Activated CD8-positive, alpha-beta memory T cell treated with anti-CD3 and anti-CD28 coated beads for 48 hours (primary cell): ENCODE results near the gene SPTBN1.
"Not testable (repeated sequence)": the region's sequence is repeated elsewhere in the genome, so short reads cannot be mapped to it uniquely, and the experiment has no call there.

Source experiments
- DNase-seq, 3 experiments: peaks; one replicate each; pipeline ENCODE4 v3.0.0-alpha.2; 2020; ENCODE audit warnings: low read depth in 2 of 3, low spot score in 2 of 3

Gene SPTBN1

GRCh38 chr2:54524226-54524991, 68.3 kb downstream of the SPTBN1 start:
- DNase-seq: no peak

- no peak for DNase-seq
These were observed 69.2 kb downstream of the SPTBN1 start for GRCh38 chr2:54525321-54525720.

- no peak for DNase-seq
These were observed 70.2 kb downstream of the SPTBN1 start for GRCh38 chr2:54526226-54526879.

- DNase-seq: no peak
These were observed 72.3 kb downstream of the SPTBN1 start for GRCh38 chr2:54528311-54528955.

- not testable (repeated sequence) for DNase-seq
These were observed 73.4 kb downstream of the SPTBN1 start for GRCh38 chr2:54529518-54529917.

- DNase-seq: no peak
These were observed 73.8 kb downstream of the SPTBN1 start for GRCh38 chr2:54529935-54530334.

- no peak for DNase-seq
These were observed 75.4 kb downstream of the SPTBN1 start for GRCh38 chr2:54531558-54531957.

- no peak for DNase-seq
These were observed 78.1 kb downstream of the SPTBN1 start for GRCh38 chr2:54534221-54534620.

- DNase-seq: no peak
These were observed 78.5 kb downstream of the SPTBN1 start for GRCh38 chr2:54534625-54535024.

- no peak for DNase-seq
These were observed 79.6 kb downstream of the SPTBN1 start for GRCh38 chr2:54535599-54536195.

GRCh38 chr2:54536720-54537119, 80.6 kb downstream of the SPTBN1 start:
- DNase-seq: no peak

- no peak for DNase-seq
These were observed 82.4 kb downstream of the SPTBN1 start for GRCh38 chr2:54538537-54538936.

GRCh38 chr2:54539683-54540082, 83.6 kb downstream of the SPTBN1 start:
- DNase-seq: no peak

GRCh38 chr2:54540194-54540593, 84.1 kb downstream of the SPTBN1 start:
- DNase-seq: no peak

- DNase-seq: no peak
These were observed 85.9 kb downstream of the SPTBN1 start for GRCh38 chr2:54541995-54542394.

- DNase-seq: no peak
These were observed 87.7 kb downstream of the SPTBN1 start for GRCh38 chr2:54543733-54544396.

GRCh38 chr2:54545702-54546450, 89.7 kb downstream of the SPTBN1 start:
- DNase-seq: no peak

- DNase-seq: no peak
These were observed 90.4 kb downstream of the SPTBN1 start for GRCh38 chr2:54546518-54546917.

GRCh38 chr2:54546923-54547720, 91.0 kb downstream of the SPTBN1 start:
- no peak for DNase-seq

- DNase-seq: no peak
These were observed 93.3 kb downstream of the SPTBN1 start for GRCh38 chr2:54549430-54549829.
